Stimulated activated CD4-positive, alpha-beta T cell treated with anti-CD3 and anti-CD28 coated beads, Interleukin-15, amount 100 ng/mL, for 48 hours (primary cell): ENCODE measurements around the gene ZNF248.
"Not testable (repeated sequence)": the region's sequence is repeated elsewhere in the genome, so short reads cannot be mapped to it uniquely, and the experiment has no call there.

ENCODE experiments used
- DNase-seq, 2 donors: peaks; one replicate each; pipeline ENCODE4 v3.0.0-alpha.2; 2020; ENCODE audit warnings: low read depth in 2 of 2

ZNF248 gene

GRCh38 chr10:37857287-37858211 lies at the start of gene ZNF248:
TSS of gene ZNF248 (minus strand) at chr10:37857610. CDS start at chr10:37856310, 1,300 bp downstream.
- DNase-seq, result peak; percentile 86 to 90

- DNase-seq, result no peak
Observed at GRCh38 chr10:37906382-37906781, 49.0 kb upstream of the ZNF248 start.

GRCh38 chr10:37896436-37896835 lies 39.0 kb upstream of the ZNF248 start:
- DNase-seq, result no peak

GRCh38 chr10:37895674-37896073 lies 38.3 kb upstream of the ZNF248 start:
- no peak for DNase-seq

GRCh38 chr10:37885850-37886249 lies 28.4 kb upstream of the ZNF248 start:
- no peak for DNase-seq

- no peak for DNase-seq
Observed at GRCh38 chr10:37872955-37873354, 15.5 kb upstream of the ZNF248 start.

- no peak for DNase-seq
Observed at GRCh38 chr10:37872283-37872682, 14.9 kb upstream of the ZNF248 start.

- no peak for DNase-seq
Observed at GRCh38 chr10:37871568-37872251, 14.3 kb upstream of the ZNF248 start.

- DNase-seq, result no peak
Observed at GRCh38 chr10:37871143-37871542, 13.7 kb upstream of the ZNF248 start.

- DNase-seq, result no peak
Observed at GRCh38 chr10:37868796-37869195, 11.4 kb upstream of the ZNF248 start.

- no peak for DNase-seq
Observed at GRCh38 chr10:37865957-37866803, 8.8 kb upstream of the ZNF248 start.

- no peak for DNase-seq
Observed at GRCh38 chr10:37865264-37865663, 7.9 kb upstream of the ZNF248 start.

- no peak for DNase-seq
Observed at GRCh38 chr10:37860494-37861190, 3.2 kb upstream of the ZNF248 start.

GRCh38 chr10:37859270-37859669 lies 1.9 kb upstream of the ZNF248 start:
- not testable (repeated sequence) for DNase-seq

GRCh38 chr10:37856881-37857286 lies 526 bp downstream of the ZNF248 start:
- peak in 1 of 2 donors; percentile 5 for DNase-seq

- no peak for DNase-seq
Observed at GRCh38 chr10:37855636-37856035, 1.8 kb downstream of the ZNF248 start.

GRCh38 chr10:37854626-37855025 lies 2.8 kb downstream of the ZNF248 start:
- DNase-seq, result no peak

GRCh38 chr10:37844644-37845043 lies 12.8 kb downstream of the ZNF248 start:
- DNase-seq, result no peak

GRCh38 chr10:37839243-37839642 lies 18.2 kb downstream of the ZNF248 start:
- DNase-seq, result no peak

- DNase-seq, result no peak
Observed at GRCh38 chr10:37831495-37832333, 25.7 kb downstream of the ZNF248 start.
